ENCODE measurements around the gene PDE4B.
"Not testable (repeated sequence)": the region's sequence is repeated elsewhere in the genome, so short reads cannot be mapped to it uniquely, and the experiment has no call there.

PDE4B gene

DNA sequence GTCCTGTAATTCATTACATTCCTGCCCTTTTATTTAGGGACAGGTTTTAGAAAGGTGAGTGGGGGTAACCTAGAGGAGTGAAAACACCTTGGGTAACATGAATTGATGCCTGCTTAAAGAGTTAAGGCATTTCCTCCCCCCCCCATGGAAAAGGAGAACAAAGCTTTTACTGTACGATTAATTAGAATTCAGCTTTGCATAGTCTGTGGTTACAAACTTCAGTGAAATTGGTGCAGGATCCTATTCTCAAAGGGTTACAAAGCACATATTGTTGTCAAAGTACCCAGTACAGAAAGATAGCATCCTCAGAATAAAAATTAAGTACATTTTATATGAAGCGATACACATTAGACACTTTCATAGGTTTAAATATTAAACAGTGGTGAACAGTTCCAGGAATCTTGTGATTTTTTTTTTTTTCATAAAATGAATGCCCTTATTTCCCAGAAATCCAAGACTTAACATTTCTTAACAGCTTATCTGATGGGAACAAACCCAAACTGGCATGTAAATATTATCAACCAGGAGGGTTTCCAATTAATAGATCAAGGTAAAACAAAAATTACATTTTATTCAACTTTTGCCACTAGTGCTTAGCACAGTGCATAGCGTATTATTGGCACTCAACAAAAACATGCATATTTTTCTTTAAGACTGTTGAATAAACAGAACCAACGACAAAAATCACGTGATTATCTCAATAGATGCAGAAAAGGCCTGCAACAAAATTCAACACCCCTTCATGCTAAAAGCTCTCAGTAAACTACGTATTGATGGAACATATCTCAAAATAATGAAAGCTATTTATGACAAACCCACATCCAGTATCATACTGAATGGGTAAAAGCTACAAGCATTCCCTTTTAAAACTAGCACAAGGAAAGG lies 172.7 kb downstream of the PDE4B start:
- H3F3A ChIP-seq (ENCODE audit: low read depth): no peaks in the 10 kb centered on the region
- H3K36me3 ChIP-seq (ENCODE audit: insufficient read depth, low read length): no peaks in the 10 kb centered on the region
- no peaks in the 10 kb centered on the region for H4K20me1 ChIP-seq (ENCODE audit: insufficient read depth, low read length, poor library complexity, severe bottlenecking)
- no peak overlapping the region for H2AFZ ChIP-seq (ENCODE audit: low read length)
- H3K9me3 ChIP-seq (ENCODE audit: insufficient read depth, low read depth, low read length): no peaks in the 10 kb centered on the region
- H3K9me2 ChIP-seq (replicated peaks; ENCODE audit: low read depth, low read length): no peaks in the 10 kb centered on the region
- H3K4me2 ChIP-seq (ENCODE audit: low read depth, low read length, poor library complexity, severe bottlenecking): no peak overlapping the region
- H3K79me2 ChIP-seq (ENCODE audit: insufficient read depth, low read length): no peaks in the 10 kb centered on the region
- H3K27me3 ChIP-seq (ENCODE audit: insufficient read depth, low read length, poor library complexity, severe bottlenecking): no peaks in the 10 kb centered on the region
- H3K4me1 ChIP-seq (ENCODE audit: insufficient read depth, low read length, poor library complexity, severe bottlenecking): peaks cover 4% of the 10 kb centered on the region
- H3K9ac ChIP-seq (ENCODE audit: low read depth, low read length, poor library complexity, severe bottlenecking): no peak overlapping the region
- no peak for TF ChIP-seq EZH2phosphoT487 (IDR thresholded peaks at IDR 0.05; ENCODE audit: borderline replicate concordance)
- TF ChIP-seq, protein P1, sequence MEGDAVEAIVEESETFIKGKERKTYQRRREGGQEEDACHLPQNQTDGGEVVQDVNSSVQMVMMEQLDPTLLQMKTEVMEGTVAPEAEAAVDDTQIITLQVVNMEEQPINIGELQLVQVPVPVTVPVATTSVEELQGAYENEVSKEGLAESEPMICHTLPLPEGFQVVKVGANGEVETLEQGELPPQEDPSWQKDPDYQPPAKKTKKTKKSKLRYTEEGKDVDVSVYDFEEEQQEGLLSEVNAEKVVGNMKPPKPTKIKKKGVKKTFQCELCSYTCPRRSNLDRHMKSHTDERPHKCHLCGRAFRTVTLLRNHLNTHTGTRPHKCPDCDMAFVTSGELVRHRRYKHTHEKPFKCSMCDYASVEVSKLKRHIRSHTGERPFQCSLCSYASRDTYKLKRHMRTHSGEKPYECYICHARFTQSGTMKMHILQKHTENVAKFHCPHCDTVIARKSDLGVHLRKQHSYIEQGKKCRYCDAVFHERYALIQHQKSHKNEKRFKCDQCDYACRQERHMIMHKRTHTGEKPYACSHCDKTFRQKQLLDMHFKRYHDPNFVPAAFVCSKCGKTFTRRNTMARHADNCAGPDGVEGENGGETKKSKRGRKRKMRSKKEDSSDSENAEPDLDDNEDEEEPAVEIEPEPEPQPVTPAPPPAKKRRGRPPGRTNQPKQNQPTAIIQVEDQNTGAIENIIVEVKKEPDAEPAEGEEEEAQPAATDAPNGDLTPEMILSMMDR (conservative IDR thresholded peaks at IDR 0.05; ENCODE audit: low read length): no peak
- H3K4me3 ChIP-seq (ENCODE audit: low read length, poor library complexity, severe bottlenecking): no peak overlapping the region

DNA sequence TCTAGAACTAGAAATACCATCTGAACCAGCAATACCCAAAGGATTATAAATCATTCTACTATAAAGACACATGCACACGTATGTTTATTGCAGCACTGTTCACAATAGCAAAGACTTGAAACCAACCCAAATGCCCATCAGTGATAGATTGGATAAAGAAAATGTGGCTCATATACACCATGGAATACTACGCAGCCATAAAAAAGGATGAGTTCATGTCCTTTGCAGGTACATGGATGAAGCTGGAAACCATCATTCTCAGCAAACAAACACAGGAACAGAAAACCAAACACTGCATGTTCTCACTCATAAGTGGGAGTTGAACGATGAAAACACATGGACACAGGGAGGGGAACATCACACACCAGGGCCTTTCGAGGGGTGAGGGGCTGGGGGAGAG lies 174.8 kb downstream of the PDE4B start:
- not testable (repeated sequence) for H3K27me3 ChIP-seq (ENCODE audit: insufficient read depth, low read length, poor library complexity, severe bottlenecking); H4K20me1 ChIP-seq (ENCODE audit: insufficient read depth, low read length, poor library complexity, severe bottlenecking); H3K79me2 ChIP-seq (ENCODE audit: insufficient read depth, low read length); H3K4me2 ChIP-seq (ENCODE audit: low read depth, low read length, poor library complexity, severe bottlenecking); H3K4me3 ChIP-seq (ENCODE audit: low read length, poor library complexity, severe bottlenecking); H3K9me2 ChIP-seq (replicated peaks; ENCODE audit: low read depth, low read length); H3K4me1 ChIP-seq (ENCODE audit: insufficient read depth, low read length, poor library complexity, severe bottlenecking); H2AFZ ChIP-seq (ENCODE audit: low read length); H3K9ac ChIP-seq (ENCODE audit: low read depth, low read length, poor library complexity, severe bottlenecking); H3F3A ChIP-seq (ENCODE audit: low read depth); H3K36me3 ChIP-seq (ENCODE audit: insufficient read depth, low read length); H3K9me3 ChIP-seq (ENCODE audit: insufficient read depth, low read depth, low read length)

GRCh38 chr1:65971547-65971946 lies 178.9 kb downstream of the PDE4B start:
- no peak overlapping the region for H3K4me3 ChIP-seq (ENCODE audit: low read length, poor library complexity, severe bottlenecking)
- no peak overlapping the region for H3K4me2 ChIP-seq (ENCODE audit: low read depth, low read length, poor library complexity, severe bottlenecking)
- H2AFZ ChIP-seq (ENCODE audit: low read length): no peak overlapping the region
- H3K36me3 ChIP-seq (ENCODE audit: insufficient read depth, low read length): no peaks in the 10 kb centered on the region
- no peak overlapping the region for H3K9ac ChIP-seq (ENCODE audit: low read depth, low read length, poor library complexity, severe bottlenecking)
- H3K9me2 ChIP-seq (replicated peaks; ENCODE audit: low read depth, low read length): no peaks in the 10 kb centered on the region
- H3K9me3 ChIP-seq (ENCODE audit: insufficient read depth, low read depth, low read length): peaks cover 20% of the 10 kb centered on the region; the same call in 1 of the 2 replicates
- H3F3A ChIP-seq (ENCODE audit: low read depth): no peaks in the 10 kb centered on the region
- no peaks in the 10 kb centered on the region for H3K4me1 ChIP-seq (ENCODE audit: insufficient read depth, low read length, poor library complexity, severe bottlenecking)
- H4K20me1 ChIP-seq (ENCODE audit: insufficient read depth, low read length, poor library complexity, severe bottlenecking): no peaks in the 10 kb centered on the region
- TF ChIP-seq, protein P1 (conservative IDR thresholded peaks at IDR 0.05; ENCODE audit: low read length): no peak
- no peak for TF ChIP-seq EZH2phosphoT487 (IDR thresholded peaks at IDR 0.05; ENCODE audit: borderline replicate concordance)
- no peaks in the 10 kb centered on the region for H3K27me3 ChIP-seq (ENCODE audit: insufficient read depth, low read length, poor library complexity, severe bottlenecking)
- H3K79me2 ChIP-seq (ENCODE audit: insufficient read depth, low read length): no peaks in the 10 kb centered on the region

- Histone ChIP-seq H3K4me2 (ENCODE audit: low read depth, low read length, poor library complexity, severe bottlenecking) (no peak overlapping the region), H3K9me2 (replicated peaks; ENCODE audit: low read depth, low read length) (no peaks in the 10 kb centered on the region), H3K36me3 (ENCODE audit: insufficient read depth, low read length) (no peaks in the 10 kb centered on the region), H3K9me3 (ENCODE audit: insufficient read depth, low read depth, low read length) (peaks cover 26% of the 10 kb centered on the region; the same call in 1 of the 2 replicates), H3K79me2 (ENCODE audit: insufficient read depth, low read length) (no peaks in the 10 kb centered on the region), H4K20me1 (ENCODE audit: insufficient read depth, low read length, poor library complexity, severe bottlenecking) (no peaks in the 10 kb centered on the region), H3F3A (ENCODE audit: low read depth) (no peaks in the 10 kb centered on the region), H3K9ac (ENCODE audit: low read depth, low read length, poor library complexity, severe bottlenecking) (no peak overlapping the region), H3K4me1 (ENCODE audit: insufficient read depth, low read length, poor library complexity, severe bottlenecking) (no peaks in the 10 kb centered on the region), H2AFZ (ENCODE audit: low read length) (no peak overlapping the region), H3K4me3 (ENCODE audit: low read length, poor library complexity, severe bottlenecking) (no peak overlapping the region), H3K27me3 (ENCODE audit: insufficient read depth, low read length, poor library complexity, severe bottlenecking) (no peaks in the 10 kb centered on the region)
- TF ChIP-seq, protein P1 (conservative IDR thresholded peaks at IDR 0.05; ENCODE audit: low read length): no peak
- no peak for TF ChIP-seq EZH2phosphoT487 (IDR thresholded peaks at IDR 0.05; ENCODE audit: borderline replicate concordance)
These were observed 183.0 kb downstream of the PDE4B start for GRCh38 chr1:65975708-65976107.

All from Loucy (cell line).